ENCODE measurements around the gene TBC1D2B. TPM values are rescaled to one million over a fixed set of nuclear protein-coding genes. Genes with fewer than 3 reads are reported as not detected.

The TBC1D2B gene
- total RNA-seq, 1 donor from 2014 or later, result 13.7 TPM

DNA sequence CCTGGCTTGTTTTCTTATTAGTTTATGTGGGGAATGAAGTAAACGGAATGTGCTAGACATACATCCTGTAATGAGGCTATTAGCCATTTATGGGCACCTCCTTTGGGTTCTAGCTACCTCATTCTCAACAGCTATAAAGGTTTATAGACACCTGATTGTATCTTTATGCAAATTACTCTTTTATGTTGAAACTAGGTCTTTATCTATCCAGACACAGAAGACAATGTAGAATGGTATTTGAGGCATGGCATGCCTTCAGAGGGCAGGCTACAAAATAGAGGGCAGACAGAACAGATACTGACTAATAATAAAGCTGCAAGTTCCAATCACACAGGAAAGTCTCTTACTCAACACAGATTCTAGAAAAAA, 27.1 kb downstream of the TBC1D2B start:
- FAIRE-seq (no peak), DNase-seq (ENCODE audit: low read depth) (no peak)
- TF ChIP-seq, protein P1, sequence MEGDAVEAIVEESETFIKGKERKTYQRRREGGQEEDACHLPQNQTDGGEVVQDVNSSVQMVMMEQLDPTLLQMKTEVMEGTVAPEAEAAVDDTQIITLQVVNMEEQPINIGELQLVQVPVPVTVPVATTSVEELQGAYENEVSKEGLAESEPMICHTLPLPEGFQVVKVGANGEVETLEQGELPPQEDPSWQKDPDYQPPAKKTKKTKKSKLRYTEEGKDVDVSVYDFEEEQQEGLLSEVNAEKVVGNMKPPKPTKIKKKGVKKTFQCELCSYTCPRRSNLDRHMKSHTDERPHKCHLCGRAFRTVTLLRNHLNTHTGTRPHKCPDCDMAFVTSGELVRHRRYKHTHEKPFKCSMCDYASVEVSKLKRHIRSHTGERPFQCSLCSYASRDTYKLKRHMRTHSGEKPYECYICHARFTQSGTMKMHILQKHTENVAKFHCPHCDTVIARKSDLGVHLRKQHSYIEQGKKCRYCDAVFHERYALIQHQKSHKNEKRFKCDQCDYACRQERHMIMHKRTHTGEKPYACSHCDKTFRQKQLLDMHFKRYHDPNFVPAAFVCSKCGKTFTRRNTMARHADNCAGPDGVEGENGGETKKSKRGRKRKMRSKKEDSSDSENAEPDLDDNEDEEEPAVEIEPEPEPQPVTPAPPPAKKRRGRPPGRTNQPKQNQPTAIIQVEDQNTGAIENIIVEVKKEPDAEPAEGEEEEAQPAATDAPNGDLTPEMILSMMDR (IDR thresholded peaks at IDR 0.05; ENCODE audit: insufficient read depth, low read length, severe bottlenecking), result no peak
- peaks cover 8% of the 10 kb centered on the region for H3K36me3 ChIP-seq (ENCODE audit: control insufficient read depth, insufficient read depth, low read length)
- no peak overlapping the region for H3K4me3 ChIP-seq (ENCODE audit: low read depth, low read length)
- H3K27me3 ChIP-seq (ENCODE audit: control insufficient read depth, insufficient read depth, low read length), result no peaks in the 10 kb centered on the region

DNA sequence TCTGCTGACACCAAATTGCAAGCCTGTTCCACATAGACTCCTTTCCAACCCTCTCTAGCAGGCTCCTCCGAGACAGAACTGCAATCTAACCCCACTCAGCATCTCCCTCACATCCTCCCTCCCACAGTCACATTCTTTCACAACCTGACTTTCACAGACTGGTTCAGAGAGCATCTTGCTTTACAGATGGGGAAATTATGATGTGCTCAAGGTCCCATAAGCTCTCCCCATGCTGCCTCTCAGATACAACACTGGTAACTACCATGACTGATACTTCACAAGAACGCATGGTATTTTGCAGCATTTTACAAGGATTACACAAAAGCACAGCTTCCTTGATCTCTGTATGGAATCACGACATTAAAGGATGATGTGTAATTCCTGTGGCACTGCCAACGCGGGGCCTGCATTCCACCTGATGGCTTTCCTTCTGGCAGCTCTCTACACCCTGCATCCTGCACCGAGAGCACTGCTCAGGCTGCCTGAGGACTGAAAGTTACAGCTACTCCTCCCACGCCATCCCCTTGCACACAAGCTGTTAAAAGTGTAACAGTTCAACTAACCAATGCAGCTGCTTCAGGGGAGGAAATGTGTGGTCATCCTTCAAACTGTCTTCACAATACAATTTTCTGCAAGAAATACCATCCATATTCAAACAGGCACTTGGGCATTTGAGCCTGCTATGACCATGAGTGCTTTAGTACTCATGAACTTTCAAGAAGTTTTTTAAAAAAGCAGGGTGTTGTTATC, 27.6 kb downstream of the TBC1D2B start:
- H3K27me3 ChIP-seq (ENCODE audit: control insufficient read depth, insufficient read depth, low read length), result no peaks in the 10 kb centered on the region
- no peak for DNase-seq (ENCODE audit: low read depth)
- TF ChIP-seq, protein P1 (IDR thresholded peaks at IDR 0.05; ENCODE audit: insufficient read depth, low read length, severe bottlenecking), result no peak
- FAIRE-seq, result no peak
- no peak overlapping the region for H3K4me3 ChIP-seq (ENCODE audit: low read depth, low read length)
- peaks cover 9% of the 10 kb centered on the region for H3K36me3 ChIP-seq (ENCODE audit: control insufficient read depth, insufficient read depth, low read length)

DNA sequence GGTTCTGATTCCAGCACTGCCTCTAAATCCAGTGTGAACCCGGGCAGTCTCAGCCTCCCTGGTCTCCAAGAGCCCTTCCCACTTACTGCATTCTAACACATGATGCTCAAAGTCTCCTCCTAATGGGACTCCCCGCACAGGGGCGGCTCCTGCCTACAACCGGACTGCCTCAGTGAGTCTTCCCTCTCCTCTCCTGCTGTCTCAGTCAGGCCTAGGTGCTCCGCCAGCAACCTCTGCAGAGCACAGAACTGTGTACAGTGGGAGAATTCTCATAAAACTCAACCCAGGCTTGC, 28.9 kb downstream of the TBC1D2B start:
- Histone ChIP-seq H3K27me3 (ENCODE audit: control insufficient read depth, insufficient read depth, low read length) (no peaks in the 10 kb centered on the region), H3K36me3 (ENCODE audit: control insufficient read depth, insufficient read depth, low read length) (peaks cover 9% of the 10 kb centered on the region), H3K4me3 (ENCODE audit: low read depth, low read length) (no peak overlapping the region)
- FAIRE-seq, result no peak
- TF ChIP-seq, protein P1 (IDR thresholded peaks at IDR 0.05; ENCODE audit: insufficient read depth, low read length, severe bottlenecking), result no peak
- no peak for DNase-seq (ENCODE audit: low read depth)

DNA sequence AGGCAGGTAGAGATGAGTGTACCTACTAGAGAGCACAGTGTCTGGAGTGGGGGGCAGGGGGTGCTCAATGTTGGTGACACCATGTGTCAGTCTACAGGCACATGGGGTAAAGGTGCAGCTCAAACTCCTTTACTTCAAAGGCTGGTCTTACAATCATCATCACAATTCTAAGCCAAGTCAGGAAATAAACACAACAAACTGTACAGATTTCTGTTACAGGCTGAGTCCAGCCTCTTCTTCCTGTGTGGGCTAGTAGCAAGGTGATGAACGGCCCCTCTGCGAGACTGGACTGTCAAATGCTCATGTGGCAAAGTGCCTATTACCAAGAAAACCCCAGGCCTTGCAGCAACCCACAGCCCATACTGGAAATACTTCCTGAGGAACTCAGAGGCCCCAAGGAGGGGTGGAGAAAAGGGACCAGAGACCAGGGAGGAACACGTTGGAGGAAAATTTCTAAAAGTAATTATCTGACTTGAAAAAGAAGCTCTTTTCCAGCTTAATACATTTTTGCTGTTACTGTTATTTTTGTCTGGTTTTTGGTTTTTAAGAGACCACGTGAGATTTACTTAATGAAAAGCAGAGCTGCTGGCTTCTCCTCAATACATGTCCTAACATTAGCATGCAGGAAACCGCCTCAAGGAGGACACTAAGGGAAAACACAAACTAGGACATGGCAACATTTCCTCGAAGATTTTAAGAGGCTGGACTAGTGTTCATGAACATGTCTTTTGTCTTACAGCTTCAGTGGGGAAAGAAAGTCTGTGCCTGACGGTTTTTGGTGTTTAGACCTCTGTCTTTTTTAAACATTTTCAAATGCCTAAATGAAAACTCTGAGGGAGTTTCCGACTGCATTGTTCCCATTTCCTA, 29.5 kb downstream of the TBC1D2B start:
- FAIRE-seq, result no peak
- TF ChIP-seq, protein P1 (IDR thresholded peaks at IDR 0.05; ENCODE audit: insufficient read depth, low read length, severe bottlenecking), result no peak
- DNase-seq (ENCODE audit: low read depth), result no peak

DNA sequence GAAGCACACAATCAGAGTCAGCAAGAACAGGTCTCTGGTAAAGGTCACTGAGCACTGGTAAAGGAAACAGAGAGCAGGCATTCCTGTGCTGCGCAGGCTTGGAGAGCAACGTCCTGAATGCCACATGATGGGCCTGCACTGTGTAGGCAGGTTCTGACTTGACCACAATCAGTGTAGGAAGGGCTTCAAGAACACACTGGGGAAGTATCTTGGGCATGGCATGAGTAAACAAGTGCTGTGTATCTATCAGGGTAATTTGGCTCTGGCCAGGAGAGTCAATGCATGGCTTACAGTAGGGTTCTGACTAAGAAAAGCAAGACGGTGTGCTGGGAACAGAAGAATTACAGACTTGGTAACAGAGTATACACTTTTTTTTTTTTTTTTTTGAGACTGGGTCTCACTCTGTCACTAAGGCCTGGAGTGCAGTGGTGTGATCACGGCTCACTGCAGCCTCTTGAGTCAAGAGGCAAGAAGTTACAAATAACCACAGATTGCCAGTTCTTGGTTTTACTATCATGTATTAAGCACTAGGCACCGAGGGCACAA, 30.6 kb downstream of the TBC1D2B start:
- TF ChIP-seq, protein P1 (IDR thresholded peaks at IDR 0.05; ENCODE audit: insufficient read depth, low read length, severe bottlenecking), result no peak
- FAIRE-seq, result no peak
- H3K27me3 ChIP-seq (ENCODE audit: control insufficient read depth, insufficient read depth, low read length), result no peaks in the 10 kb centered on the region
- H3K4me3 ChIP-seq (ENCODE audit: low read depth, low read length), result no peak overlapping the region
- no peak for DNase-seq (ENCODE audit: low read depth)
- H3K36me3 ChIP-seq (ENCODE audit: control insufficient read depth, insufficient read depth, low read length), result peaks cover 6% of the 10 kb centered on the region

More for the DNA sequence above, 29.5 kb downstream of the TBC1D2B start:
- H3K27me3 ChIP-seq (ENCODE audit: control insufficient read depth, insufficient read depth, low read length), result no peaks in the 10 kb centered on the region
- peaks cover 7% of the 10 kb centered on the region for H3K36me3 ChIP-seq (ENCODE audit: control insufficient read depth, insufficient read depth, low read length)
- no peak overlapping the region for H3K4me3 ChIP-seq (ENCODE audit: low read depth, low read length)

All from bronchial epithelial cell (primary cell).